ENCODE data around the gene SPANXA1. TPM values are rescaled to one million over a fixed set of nuclear protein-coding genes. Genes with fewer than 3 reads are reported as not detected.
"Not testable (repeated sequence)": the region's sequence is repeated elsewhere in the genome, so short reads cannot be mapped to it uniquely, and the experiment has no call there.

SPANXA1 gene, protein sequence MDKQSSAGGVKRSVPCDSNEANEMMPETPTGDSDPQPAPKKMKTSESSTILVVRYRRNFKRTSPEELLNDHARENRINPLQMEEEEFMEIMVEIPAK
- total RNA-seq: not detected

GRCh38 chrX:141584638-141585037 lies at the start of gene SPANXA1:
Gene SPANXA1, minus strand, starts transcription at chrX:141584738. Its CDS starts 60 bp downstream, at chrX:141584678.
- not testable (repeated sequence) for H3K9me3 ChIP-seq (ENCODE audit: control insufficient read depth in 3 of 3, low read length in 3 of 3); H3K36me3 ChIP-seq (ENCODE audit: control insufficient read depth in 3 of 3, insufficient read depth in 3 of 3, low read length in 3 of 3); H3K27me3 ChIP-seq (ENCODE audit: control insufficient read depth in 3 of 3, insufficient read depth in 3 of 3, low read length in 3 of 3); H3K4me1 ChIP-seq (ENCODE audit: control insufficient read depth in 3 of 3, insufficient read depth in 3 of 3, low read length in 3 of 3); H3K4me3 ChIP-seq (ENCODE audit: low read length in 3 of 3); H3K27ac ChIP-seq (ENCODE audit: low read depth, low read length); H3K9ac ChIP-seq (ENCODE audit: low read depth in 1 of 3, low read length in 3 of 3)

GRCh38 chrX:141632124-141632523 lies 47.6 kb upstream of the SPANXA1 start:
- H3K4me3 ChIP-seq (ENCODE audit: low read length in 3 of 3): no peak overlapping the region
- no peak overlapping the region for H3K27ac ChIP-seq (ENCODE audit: low read depth, low read length)
- no peaks in the 10 kb centered on the region for H3K27me3 ChIP-seq (ENCODE audit: control insufficient read depth in 3 of 3, insufficient read depth in 3 of 3, low read length in 3 of 3)
- H3K9me3 ChIP-seq (ENCODE audit: control insufficient read depth in 3 of 3, low read length in 3 of 3): no peaks in the 10 kb centered on the region
- H3K9ac ChIP-seq (ENCODE audit: low read depth in 1 of 3, low read length in 3 of 3): no peak overlapping the region
- no peaks in the 10 kb centered on the region for H3K36me3 ChIP-seq (ENCODE audit: control insufficient read depth in 3 of 3, insufficient read depth in 3 of 3, low read length in 3 of 3)
- H3K4me1 ChIP-seq (ENCODE audit: control insufficient read depth in 3 of 3, insufficient read depth in 3 of 3, low read length in 3 of 3): no peaks in the 10 kb centered on the region

- Histone ChIP-seq H3K9me3 (ENCODE audit: control insufficient read depth in 3 of 3, low read length in 3 of 3) (no peaks in the 10 kb centered on the region), H3K36me3 (ENCODE audit: control insufficient read depth in 3 of 3, insufficient read depth in 3 of 3, low read length in 3 of 3) (no peaks in the 10 kb centered on the region), H3K4me1 (ENCODE audit: control insufficient read depth in 3 of 3, insufficient read depth in 3 of 3, low read length in 3 of 3) (no peaks in the 10 kb centered on the region), H3K27ac (ENCODE audit: low read depth, low read length) (no peak overlapping the region), H3K27me3 (ENCODE audit: control insufficient read depth in 3 of 3, insufficient read depth in 3 of 3, low read length in 3 of 3) (no peaks in the 10 kb centered on the region), H3K9ac (ENCODE audit: low read depth in 1 of 3, low read length in 3 of 3) (no peak overlapping the region), H3K4me3 (ENCODE audit: low read length in 3 of 3) (no peak overlapping the region)
Observed at GRCh38 chrX:141619336-141619735, 34.8 kb upstream of the SPANXA1 start.

DNA sequence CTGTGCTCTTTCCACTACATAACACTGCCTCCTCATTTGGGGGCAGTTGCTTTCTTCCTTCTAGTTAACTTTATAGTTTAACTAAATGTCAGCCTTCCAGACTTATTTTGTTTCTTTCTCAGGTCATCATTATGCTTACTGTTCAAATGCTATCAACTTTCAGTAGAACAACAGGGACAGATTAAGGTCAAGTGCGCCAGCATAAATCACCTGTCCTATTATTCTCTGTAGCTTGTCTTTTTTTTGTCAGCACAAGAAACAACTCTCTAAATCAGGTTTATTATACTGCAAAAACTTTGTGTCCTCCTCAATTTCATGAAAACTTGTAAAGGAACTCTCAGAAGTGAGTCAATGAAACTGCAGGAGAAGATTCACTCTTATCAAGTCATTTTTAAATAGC lies 24.6 kb upstream of the SPANXA1 start:
- no peaks in the 10 kb centered on the region for H3K9me3 ChIP-seq (ENCODE audit: control insufficient read depth in 3 of 3, low read length in 3 of 3)
- H3K27me3 ChIP-seq (ENCODE audit: control insufficient read depth in 3 of 3, insufficient read depth in 3 of 3, low read length in 3 of 3): no peaks in the 10 kb centered on the region
- no peaks in the 10 kb centered on the region for H3K4me1 ChIP-seq (ENCODE audit: control insufficient read depth in 3 of 3, insufficient read depth in 3 of 3, low read length in 3 of 3)
- no peak overlapping the region for H3K27ac ChIP-seq (ENCODE audit: low read depth, low read length)
- H3K36me3 ChIP-seq (ENCODE audit: control insufficient read depth in 3 of 3, insufficient read depth in 3 of 3, low read length in 3 of 3): no peaks in the 10 kb centered on the region
- H3K4me3 ChIP-seq (ENCODE audit: low read length in 3 of 3): no peak overlapping the region
- no peak overlapping the region for H3K9ac ChIP-seq (ENCODE audit: low read depth in 1 of 3, low read length in 3 of 3)

DNA sequence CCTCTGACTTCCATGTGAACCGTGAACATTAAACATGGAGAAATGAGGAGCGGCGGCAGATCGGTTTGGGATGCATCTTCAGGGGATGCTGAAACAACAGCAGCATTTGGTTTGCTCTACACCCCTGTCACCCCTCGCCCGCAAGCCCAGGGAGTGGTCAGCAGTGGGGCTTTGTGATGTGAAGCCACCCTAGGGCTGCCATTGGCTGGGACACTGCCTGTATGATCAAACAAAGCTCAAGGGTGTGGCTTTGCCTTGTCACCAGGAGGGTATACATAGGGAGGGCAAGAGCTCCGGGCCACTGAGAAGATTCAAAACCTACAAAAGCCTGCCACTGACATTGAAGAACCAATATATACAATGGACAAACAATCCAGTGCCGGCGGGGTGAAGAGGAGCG lies 4.9 kb upstream of the SPANXA1 start, which contains the start of gene SPANXA2:
Gene SPANXA2 (plus strand): TSS at position 301 of the 400 bp plus-strand sequence. CDS start 60 bp downstream, at position 361.
- not testable (repeated sequence) for H3K36me3 ChIP-seq (ENCODE audit: control insufficient read depth in 3 of 3, insufficient read depth in 3 of 3, low read length in 3 of 3); H3K9me3 ChIP-seq (ENCODE audit: control insufficient read depth in 3 of 3, low read length in 3 of 3); H3K27me3 ChIP-seq (ENCODE audit: control insufficient read depth in 3 of 3, insufficient read depth in 3 of 3, low read length in 3 of 3); H3K4me1 ChIP-seq (ENCODE audit: control insufficient read depth in 3 of 3, insufficient read depth in 3 of 3, low read length in 3 of 3); H3K27ac ChIP-seq (ENCODE audit: low read depth, low read length); H3K4me3 ChIP-seq (ENCODE audit: low read length in 3 of 3); H3K9ac ChIP-seq (ENCODE audit: low read depth in 1 of 3, low read length in 3 of 3)

- H3K4me3 ChIP-seq (ENCODE audit: low read length in 3 of 3); H3K36me3 ChIP-seq (ENCODE audit: control insufficient read depth in 3 of 3, insufficient read depth in 3 of 3, low read length in 3 of 3); H3K4me1 ChIP-seq (ENCODE audit: control insufficient read depth in 3 of 3, insufficient read depth in 3 of 3, low read length in 3 of 3); H3K27me3 ChIP-seq (ENCODE audit: control insufficient read depth in 3 of 3, insufficient read depth in 3 of 3, low read length in 3 of 3); H3K9ac ChIP-seq (ENCODE audit: low read depth in 1 of 3, low read length in 3 of 3); H3K27ac ChIP-seq (ENCODE audit: low read depth, low read length); H3K9me3 ChIP-seq (ENCODE audit: control insufficient read depth in 3 of 3, low read length in 3 of 3): not testable (repeated sequence)
Observed at GRCh38 chrX:141542551-141542950, 42.0 kb downstream of the SPANXA1 start.

Other genes with a start within 250 kb of the SPANXA1 start
- gene SPANXA2, start 5.0 kb upstream of the SPANXA1 start, total RNA-seq: not detected
- not detected for gene SPANXD, start 114.0 kb upstream of the SPANXA1 start, total RNA-seq